K562 (cell line): ENCODE measurements around the gene UTS2R. TPM values are rescaled to one million over a fixed set of nuclear protein-coding genes. Genes with fewer than 3 reads are reported as not detected.

Source experiments
- AFF1 ChIP-seq, 2 experiments: fragments of 450-650 bp; IDR thresholded peaks; 2 replicates each; pipeline ENCODE4 v1.6.1; 2018; ENCODE audit warnings: mild to moderate bottlenecking in 2 of 2, low read depth in 1 of 2; ENCODE audit not compliant: partially characterized antibody in 2 of 2
- CBX2 ChIP-seq: fragments of 200-600 bp; sonication (generic); IDR thresholded peaks from one replicate; pipeline ENCODE4 v1.6.1; 2012; ENCODE audit warnings: mild to moderate bottlenecking, low read length, inconsistent platforms; ENCODE audit not compliant: insufficient read depth, poor library complexity, severe bottlenecking
- CBX8 ChIP-seq: fragments of 200-600 bp; sonication (generic); IDR thresholded peaks from 2 replicates; pipeline ENCODE4 v1.6.1; 2012; ENCODE audit warnings: borderline replicate concordance, mixed run types, low read depth, mild to moderate bottlenecking, moderate library complexity, mixed read lengths, low read length, control low read depth, inconsistent platforms; ENCODE audit not compliant: poor library complexity, severe bottlenecking; ENCODE audit errors: extremely low read depth
- E4F1 ChIP-seq: fragments of 250-450 bp; sonication (Bioruptor Pico); IDR thresholded peaks from 2 replicates; pipeline ENCODE4 v1.5.0; 2021; ENCODE audit warnings: mild to moderate bottlenecking, borderline replicate concordance
- HMGN3 ChIP-seq: IDR thresholded peaks from 2 replicates; pipeline ENCODE4 v1.6.1; 2011; ENCODE audit warnings: borderline replicate concordance, low read depth, mild to moderate bottlenecking, mixed read lengths, low read length; ENCODE audit not compliant: insufficient read length; ENCODE audit errors: extremely low read depth
- KDM2B ChIP-seq: fragments of 250-450 bp; sonication (Bioruptor Pico); IDR thresholded peaks from 2 replicates; pipeline ENCODE4 v1.8.0; 2021; ENCODE audit warnings: mild to moderate bottlenecking, moderate library complexity
- NKRF ChIP-seq: fragments of 450-650 bp; IDR thresholded peaks from 2 replicates; pipeline ENCODE4 v1.6.1; 2016; ENCODE audit warnings: borderline replicate concordance
- RNF219 ChIP-seq: fragments of 250-450 bp; sonication (Bioruptor Pico); IDR thresholded peaks from 2 replicates; pipeline ENCODE4 v1.5.0; 2022; ENCODE audit warnings: mild to moderate bottlenecking
- TCF3 ChIP-seq: sonication (generic); formaldehyde crosslinking; IDR thresholded peaks from 2 replicates; pipeline ENCODE4 v1.4.0; 2020; ENCODE audit warnings: mild to moderate bottlenecking, missing genetic modification reagents
- TRIM28 ChIP-seq: fragments of 450-650 bp; IDR thresholded peaks from 2 replicates; pipeline ENCODE4 v1.6.1; 2017
- XRCC5 ChIP-seq: fragments of 200-400 bp; formaldehyde crosslinking; IDR thresholded peaks from 2 replicates; pipeline ENCODE4 v1.6.1; 2017; ENCODE audit warnings: low read depth, mild to moderate bottlenecking, low read length
- ZNF277 ChIP-seq: fragments of 250-450 bp; sonication (Bioruptor Pico); IDR thresholded peaks from 2 replicates; pipeline ENCODE4 v1.8.0; 2022; ENCODE audit warnings: inconsistent platforms, mild to moderate bottlenecking, moderate library complexity, borderline replicate concordance
- ZNF384 ChIP-seq: IDR thresholded peaks from 2 replicates; pipeline ENCODE4 v1.6.1; 2012; ENCODE audit warnings: low read depth, low read length, improper control_type of control experiment
- polyA plus RNA-seq, 8 experiments: library from polyadenylated mRNA; depleted of rRNA in 4 of 8; stranded (reverse) in 5 of 8; unstranded in 3 of 8; fragments of >200 nt; fragmentation: Nextera tagmentation in 2 of 8; fragmentation: Illumina TruSeq in 1 of 8; extraction: Ambion mirVana in 2 of 8; extraction: Trizol in 1 of 8; gene quantifications; 2 replicates each; pipeline versions ENCODE4 v1.2.1 to v1.2.3, GENCODE V29; 2011 to 2014; ENCODE audit warnings: inconsistent platforms in 1 of 8, missing spikeins in 1 of 8
- total RNA-seq, 7 experiments: library from RNA; depleted of rRNA in 6 of 7; stranded (reverse); fragments of >200 nt in 6 of 7; fragmentation: Illumina TruSeq in 2 of 7; extraction: Trizol in 2 of 7; gene quantifications; 2 replicates each; pipeline versions ENCODE4 v1.2.1 to v1.2.3, GENCODE V29; 2011 to 2021; ENCODE audit warnings: low replicate concordance in 1 of 7

Gene UTS2R
- total and polyA plus RNA-seq, 9 of the 15 experiments (the other 6 are each of a cell fraction or from before 2014, with no cell fraction given), result 0.22 TPM; not detected in 8

- TF ChIP-seq AFF1 (IDR thresholded peaks at IDR 0.05; ENCODE audit: low read depth in 1 of 2, partially characterized antibody in 2 of 2) (peak in 1 of 2 experiments; percentile 98), XRCC5 (peak; percentile 87; the same call in 1 of the 2 replicates), TCF3 (CRISPR knock-in tag) (peak; percentile 38; the same call in 1 of the 2 replicates), RNF219 (no peak), NKRF (peak; percentile 93), E4F1 (no peak), CBX8 (no peak), ZNF384 (no peak), TRIM28 (0 out of 2 replicates have a peak, but pooled peaks have one; percentile 47), KDM2B (CRISPR knock-in tag) (no peak), CBX2 (no peak), ZNF277 (CRISPR knock-in tag) (no peak), HMGN3 (peak; percentile 71)
These were observed 43.1 kb downstream of the UTS2R start (continued) for GRCh38 chr17:82414548-82415281.
